A549 (cell line): Measurements from ENCODE around the gene ABCA5. TPM values are rescaled to one million over a fixed set of nuclear protein-coding genes. Genes with fewer than 3 reads are reported as not detected.

Experiments used
- ATAC-seq, 2 experiments: fragments of 200-7000 bp in 1 of 2; fragments of >200 bp in 1 of 2; cut with Nextera tagmentation in 1 of 2; cut with Tn5 transposase in 1 of 2; 3 replicates each; pipeline versions ENCODE4 v1.8.0 to v1.9.1; 2018 to 2020; ENCODE audit warnings: mild to moderate bottlenecking in 1 of 2, moderate library complexity in 1 of 2
- CTCF ChIA-PET: fragments of 300-600 bp; sonication (Branson Sonifier 250); formaldehyde crosslinking; extraction: SDS; loops from one replicate; lab custom pipeline; 2021; ENCODE audit warnings: antibody characterized with exemption, inconsistent platforms; lab: Yijun Ruan, JAX
- POLR2A ChIA-PET: fragments of 350-600 bp; formaldehyde crosslinking; extraction: SDS; loops from one replicate; lab custom pipeline; 2021; ENCODE audit warnings: antibody characterized with exemption, inconsistent platforms; lab: Yijun Ruan, JAX
- DNase-seq, 2 experiments: peaks; one replicate each; pipeline versions ENCODE4 v3.0.0 to v3.0.0-alpha.2; 2011 to 2016; ENCODE audit warnings: low read depth in 1 of 2, low spot score in 1 of 2
- FAIRE-seq: peaks from 2 replicates; lab custom pipeline; 2011; peaks lifted over from hg19 to GRCh38; lab: Jason Lieb, UNC
- H3K27ac ChIP-seq, 2 experiments: fragments of >200 bp; sonication (Bioruptor Twin); formaldehyde crosslinking; 3 replicates each; pipeline ENCODE4 v1.5.1; 2016 to 2017
- H3K4me1 ChIP-seq: fragments of >200 bp; sonication (Bioruptor Twin); formaldehyde crosslinking; 3 replicates; pipeline ENCODE4 v1.6.1; 2016
- H3K4me2 ChIP-seq: fragments of >200 bp; sonication (Bioruptor Twin); formaldehyde crosslinking; 3 replicates; pipeline ENCODE4 v1.6.1; 2016
- H3K4me3 ChIP-seq: fragments of >200 bp; sonication (Bioruptor Twin); formaldehyde crosslinking; 3 replicates; pipeline ENCODE4 v1.5.1; 2016
- H3K9me3 ChIP-seq: fragments of >200 bp; sonication (Bioruptor Twin); formaldehyde crosslinking; 3 replicates; pipeline ENCODE4 v1.6.1; 2016
- CBX8 ChIP-seq: fragments of 200-600 bp; sonication (generic); IDR thresholded peaks from 2 replicates; pipeline ENCODE4 v1.6.1; 2016
- E2F6 ChIP-seq: IDR thresholded peaks from 2 replicates; pipeline ENCODE4 v1.6.1; 2012; ENCODE audit warnings: low read depth, borderline replicate concordance
- EHMT2 ChIP-seq: fragments of 200-600 bp; sonication (generic); IDR thresholded peaks from 2 replicates; pipeline ENCODE4 v1.6.1; 2016; ENCODE audit warnings: antibody characterized with exemption, low read depth, mild to moderate bottlenecking, moderate library complexity
- JUN ChIP-seq, 2 experiments: fragments of >200 bp; sonication (Bioruptor Twin); formaldehyde crosslinking; IDR thresholded peaks; 2 replicates in 1 of 2; 3 replicates in 1 of 2; pipeline ENCODE4 v1.6.1; 2016 to 2017
- KDM1A ChIP-seq: fragments of 200-600 bp; sonication (generic); IDR thresholded peaks from 2 replicates; pipeline ENCODE4 v1.6.1; 2016; ENCODE audit warnings: low read depth, mild to moderate bottlenecking
- MAFK ChIP-seq: fragments of 450-650 bp; IDR thresholded peaks from 2 replicates; pipeline ENCODE4 v1.6.1; 2014; ENCODE audit not compliant: partially characterized antibody
- MAX ChIP-seq: IDR thresholded peaks from 2 replicates; pipeline ENCODE4 v1.6.1; 2012
- MYC ChIP-seq: IDR thresholded peaks from 2 replicates; pipeline ENCODE4 v1.6.1; 2012; ENCODE audit warnings: mild to moderate bottlenecking, inconsistent platforms, low read length, improper control_type of control experiment, borderline replicate concordance
- NPAS2 ChIP-seq: fragments of 250-450 bp; sonication (Bioruptor Pico); IDR thresholded peaks from 2 replicates; pipeline ENCODE4 v1.8.0; 2022; ENCODE audit warnings: mild to moderate bottlenecking, moderate library complexity, borderline replicate concordance
- NR3C1 ChIP-seq: fragments of >200 bp; sonication (Bioruptor Twin); formaldehyde crosslinking; IDR thresholded peaks from 3 replicates; pipeline ENCODE4 v1.6.1; 2017
- RARB ChIP-seq: fragments of 250-450 bp; sonication (Bioruptor Pico); IDR thresholded peaks from 2 replicates; pipeline ENCODE4 v1.8.0; 2021; ENCODE audit warnings: mild to moderate bottlenecking, moderate library complexity
- RFX5 ChIP-seq: fragments of 450-650 bp; IDR thresholded peaks from 2 replicates; pipeline ENCODE4 v1.7.1; 2014; ENCODE audit warnings: antibody characterized with exemption, mild to moderate bottlenecking, moderate library complexity
- SMC3 ChIP-seq: fragments of >200 bp; sonication (Bioruptor Twin); formaldehyde crosslinking; IDR thresholded peaks from 3 replicates; pipeline ENCODE4 v1.6.1; 2018; ENCODE audit warnings: inconsistent platforms
- SREBF2 ChIP-seq: fragments of 450-650 bp; IDR thresholded peaks from 2 replicates; pipeline ENCODE4 v1.6.1; 2014; ENCODE audit warnings: mild to moderate bottlenecking, moderate library complexity
- USF2 ChIP-seq: fragments of 450-650 bp; IDR thresholded peaks from 2 replicates; pipeline ENCODE4 v1.6.1; 2014; ENCODE audit warnings: antibody characterized with exemption
- WGBS: methylation state at CpG from one replicate; pipeline ENCODE4 v1.1.6; 2017; ENCODE audit errors: missing lambda C conversion rate; 5-methylcytosine and 5-hydroxymethylcytosine counted together
- polyA plus RNA-seq, 4 experiments: library from polyadenylated mRNA; depleted of rRNA in 3 of 4; stranded (reverse); fragments of >200 nt; fragmentation: RNase III in 1 of 4; extraction: RNeasy Plus Mini Kit Qiagen cat#74134 plus additional on column Dnase treatment in 1 of 4; gene quantifications; 2 replicates in 3 of 4; 3 replicates in 1 of 4; pipeline ENCODE4 v1.2.3, GENCODE V29; 2011 to 2017

Gene ABCA5
- polyA plus RNA-seq, 2 of the 4 experiments (the other 2 are of a cell fraction) = 4.5 to 9.1 TPM

- DNase-seq (no peak), FAIRE-seq (no peak), ATAC-seq (no peak)
- CTCF ChIA-PET = interaction anchor here (0.7 to 1.2 kb wide), 2 partner anchors 8 to 9 kb away, joined by 3 read pairs; partner anchors contain the start of gene ABCA5
- Histone ChIP-seq H3K4me3 (no peak overlapping the region), H3K27ac (no peak overlapping the region), H3K4me1 (peaks cover 19% of the 10 kb centered on the region), H3K9me3 (no peaks in the 10 kb centered on the region), H3K4me2 (no peak overlapping the region)
- TF ChIP-seq MAFK (no peak), SMC3 (no peak), KDM1A (no peak), E2F6 (no peak), NR3C1 (no peak), MAX (no peak)
- POLR2A ChIA-PET = interaction anchor here (1.9 kb wide), 1 partner anchor 9 kb away, joined by 8 read pairs; the partner anchor contains the start of gene ABCA5
- WGBS = 55% methylated on average over 1 of the region's 1 CpG
These were observed 9.3 kb downstream of the ABCA5 start for GRCh38 chr17:69317625-69318024.

- Histone ChIP-seq H3K27ac (no peak overlapping the region), H3K4me1 (peaks cover 11% of the 10 kb centered on the region), H3K9me3 (no peaks in the 10 kb centered on the region), H3K4me3 (no peak overlapping the region), H3K4me2 (peak overlapping the region; percentile 27)
- TF ChIP-seq JUN (IDR thresholded peaks at IDR 0.05) = no peak
- ATAC-seq (peak; percentile 24 to 30; a peak in 3 of 6 replicates), FAIRE-seq (no peak), DNase-seq (no peak)
- ChIA-PET POLR2A (interaction anchor here (3.4 kb wide), 1 partner anchor 12 kb away, joined by 12 read pairs; the partner anchor contains the start of gene ABCA5), CTCF (interaction anchor here (0.5 to 2.3 kb wide), 7 partner anchors 10 to 1049 kb away, joined by 3 to 7 read pairs (median 3); partner anchors contain the start of gene ABCA5)
- 47% methylated on average over 6 of the region's 6 CpGs for WGBS
These were observed 12.5 kb downstream of the ABCA5 start for GRCh38 chr17:69314246-69315065.

- POLR2A ChIA-PET = no interaction called here
- no peaks in the 10 kb centered on the region for H3K4me1 ChIP-seq
- CTCF ChIA-PET = interaction anchor here (0.9 to 1.1 kb wide), 2 partner anchors 21 to 220 kb away, joined by 3 to 4 read pairs; no protein-coding TSS in a partner anchor
- no peak overlapping the region for H3K4me3 ChIP-seq
- no peaks in the 10 kb centered on the region for H3K9me3 ChIP-seq
- no peak overlapping the region for H3K27ac ChIP-seq
- 87% methylated on average over 2 of the region's 2 CpGs for WGBS
- FAIRE-seq (peak; percentile 77), DNase-seq (no peak)
- no peak for TF ChIP-seq NPAS2 (CRISPR knock-in tag)
- no peak for TF ChIP-seq CBX8
- TF ChIP-seq, all 56 proteins: peak for 0
- ATAC-seq = no peak
- H3K4me2 ChIP-seq = no peak overlapping the region
These were observed 21.8 kb downstream of the ABCA5 start for GRCh38 chr17:69305177-69305576.

- ATAC-seq (no peak), FAIRE-seq (no peak), DNase-seq (no peak)
- H3K4me1 ChIP-seq = no peaks in the 10 kb centered on the region
- 17% methylated on average over 1 of the region's 1 CpG for WGBS
- H3K4me2 ChIP-seq = no peak overlapping the region
- H3K27ac ChIP-seq = no peak overlapping the region
- TF ChIP-seq EHMT2 (no peak), USF2 (no peak), RARB (CRISPR knock-in tag) (no peak), MAFK (no peak), MYC (no peak), SREBF2 (no peak), RFX5 (no peak)
- ChIA-PET POLR2A (no interaction called here), CTCF (no interaction called here)
- no peaks in the 10 kb centered on the region for H3K9me3 ChIP-seq
- H3K4me3 ChIP-seq = no peak overlapping the region
These were observed 24.3 kb downstream of the ABCA5 start for GRCh38 chr17:69302682-69303081.
